ENCODE measurements around the gene NFYB.

NFYB gene

GRCh38 chr12:104172570-104172947 is 34.5 kb upstream of the NFYB start:
- no peak for TF ChIP-seq CTCF (IDR thresholded peaks at IDR 0.05; ENCODE audit: insufficient read depth, low read length, missing control alignments)
- ChIA-PET POLR2A (no interaction called here), CTCF (no interaction called here)
- H3K4me3 ChIP-seq (ENCODE audit: low read depth, low read length) = no peak overlapping the region
- DNase-seq (ENCODE audit: low read depth, low spot score) = no peak

- ChIA-PET POLR2A (no interaction called here), CTCF (no interaction called here)
- DNase-seq (ENCODE audit: low read depth, low spot score) = no peak
- no peak for TF ChIP-seq CTCF (IDR thresholded peaks at IDR 0.05; ENCODE audit: insufficient read depth, low read length, missing control alignments)
- H3K4me3 ChIP-seq (ENCODE audit: low read depth, low read length) = no peak overlapping the region
Observed at GRCh38 chr12:104171785-104172569, 34.0 kb upstream of the NFYB start.

- CTCF ChIA-PET = no interaction called here
- DNase-seq (ENCODE audit: low read depth, low spot score) = no peak
- POLR2A ChIA-PET = no interaction called here
- no peak for TF ChIP-seq CTCF (IDR thresholded peaks at IDR 0.05; ENCODE audit: insufficient read depth, low read length, missing control alignments)
- no peak overlapping the region for H3K4me3 ChIP-seq (ENCODE audit: low read depth, low read length)
Observed at GRCh38 chr12:104168596-104168995, 30.6 kb upstream of the NFYB start.

- CTCF ChIA-PET = interaction anchor here (0.6 to 1.2 kb wide), 3 partner anchors 10 to 170 kb away, joined by 3 to 4 read pairs (median 3); no protein-coding TSS in a partner anchor
- POLR2A ChIA-PET = no interaction called here
- no peak for TF ChIP-seq CTCF (IDR thresholded peaks at IDR 0.05; ENCODE audit: insufficient read depth, low read length, missing control alignments)
- no peak overlapping the region for H3K4me3 ChIP-seq (ENCODE audit: low read depth, low read length)
- no peak for DNase-seq (ENCODE audit: low read depth, low spot score)
Observed at GRCh38 chr12:104167519-104168458, 29.8 kb upstream of the NFYB start.

- CTCF ChIA-PET = interaction anchor here (0.7 to 1.9 kb wide), 5 partner anchors 9 to 57 kb away, joined by 3 to 6 read pairs (median 3); no protein-coding TSS in a partner anchor
- no peak overlapping the region for H3K4me3 ChIP-seq (ENCODE audit: low read depth, low read length)
- POLR2A ChIA-PET = no interaction called here
- no peak for TF ChIP-seq CTCF (IDR thresholded peaks at IDR 0.05; ENCODE audit: insufficient read depth, low read length, missing control alignments)
- no peak for DNase-seq (ENCODE audit: low read depth, low spot score)
Observed at GRCh38 chr12:104166465-104166864, 28.5 kb upstream of the NFYB start.

- no peak for TF ChIP-seq CTCF (IDR thresholded peaks at IDR 0.05; ENCODE audit: insufficient read depth, low read length, missing control alignments)
- POLR2A ChIA-PET = no interaction called here
Observed at GRCh38 chr12:104165801-104166200, 27.8 kb upstream of the NFYB start.

More at GRCh38 chr12:104165801-104166200, 27.8 kb upstream of the NFYB start:
- H3K4me3 ChIP-seq (ENCODE audit: low read depth, low read length) = no peak overlapping the region
- no peak for DNase-seq (ENCODE audit: low read depth, low spot score)
- CTCF ChIA-PET = interaction anchor here (1.2 to 1.9 kb wide), 3 partner anchors 10 to 57 kb away, joined by 3 to 6 read pairs (median 4); no protein-coding TSS in a partner anchor
